ENCODE results near the gene PSMB2.

The PSMB2 gene

GRCh38 chr1:35603941-35604340, 37.4 kb downstream of the PSMB2 start:
- TF ChIP-seq CTCF (conservative IDR thresholded peaks at IDR 0.05): no peak
- H3K27ac ChIP-seq: no peak overlapping the region

GRCh38 chr1:35603468-35603867, 37.9 kb downstream of the PSMB2 start:
- TF ChIP-seq CTCF (conservative IDR thresholded peaks at IDR 0.05): no peak
- no peak overlapping the region for H3K27ac ChIP-seq

GRCh38 chr1:35600593-35600992, 40.7 kb downstream of the PSMB2 start:
- no peak for TF ChIP-seq CTCF (conservative IDR thresholded peaks at IDR 0.05)
- no peak overlapping the region for H3K27ac ChIP-seq

DNA sequence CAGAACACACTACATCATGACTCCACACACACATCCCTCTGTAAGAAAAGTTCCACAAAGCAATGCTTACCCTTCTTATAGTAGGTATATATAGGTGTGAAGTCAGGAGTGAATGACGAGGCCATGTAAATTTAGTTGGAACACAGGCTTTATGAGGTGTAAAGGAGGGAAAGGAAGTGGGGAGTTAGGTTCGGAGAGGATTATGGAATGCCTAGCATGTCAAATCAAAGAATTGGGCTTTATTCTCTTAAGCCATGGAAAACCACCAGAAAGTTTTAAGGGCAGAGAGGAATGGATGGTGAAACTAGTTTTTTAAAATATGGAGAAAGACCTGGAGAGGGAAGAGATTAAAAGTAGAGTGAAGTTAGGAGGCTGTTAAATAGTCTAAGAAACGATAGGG, 41.9 kb downstream of the PSMB2 start:
- no peak for TF ChIP-seq CTCF (conservative IDR thresholded peaks at IDR 0.05)
- H3K27ac ChIP-seq: peak overlapping the region; percentile 32; the same call in 1 of the 2 replicates

- H3K27ac ChIP-seq: peak overlapping the region; percentile 32; the same call in 1 of the 2 replicates
- TF ChIP-seq CTCF (conservative IDR thresholded peaks at IDR 0.05): no peak
These were observed 42.4 kb downstream of the PSMB2 start for GRCh38 chr1:35598895-35599294.

DNA sequence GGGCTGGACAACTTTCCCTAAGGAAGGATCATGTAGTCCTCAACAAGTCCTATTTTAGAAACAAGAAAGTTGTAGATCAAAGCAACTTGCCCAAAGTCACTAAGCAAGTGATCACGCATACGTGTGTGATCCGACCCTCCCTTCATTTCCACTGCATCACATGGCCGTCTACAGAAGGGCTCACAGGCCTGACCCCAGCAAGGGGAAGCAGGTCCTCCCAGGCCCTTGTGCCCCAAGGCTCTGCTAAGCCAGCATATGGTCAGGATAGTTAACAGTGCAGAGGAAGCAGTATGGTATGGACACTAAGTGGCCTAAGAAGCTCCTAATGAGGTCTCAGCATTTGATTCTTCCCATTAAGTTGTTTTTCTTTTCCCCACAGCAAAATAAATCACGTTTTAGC, 43.5 kb downstream of the PSMB2 start:
- no peak for TF ChIP-seq CTCF (conservative IDR thresholded peaks at IDR 0.05)
- H3K27ac ChIP-seq: no peak overlapping the region

- TF ChIP-seq CTCF (conservative IDR thresholded peaks at IDR 0.05): no peak
- H3K27ac ChIP-seq: no peak overlapping the region
These were observed 45.6 kb downstream of the PSMB2 start for GRCh38 chr1:35595684-35596083.
